A549 (cell line): ENCODE results near the gene SLC66A2. TPM values are rescaled to one million over a fixed set of nuclear protein-coding genes. Genes with fewer than 3 reads are reported as not detected.

Source experiments
- ATAC-seq, 2 experiments: fragments of 200-7000 bp in 1 of 2; fragments of >200 bp in 1 of 2; cut with Nextera tagmentation in 1 of 2; cut with Tn5 transposase in 1 of 2; 3 replicates each; pipeline versions ENCODE4 v1.8.0 to v1.9.1; 2018 to 2020; ENCODE audit warnings: mild to moderate bottlenecking in 1 of 2, moderate library complexity in 1 of 2
- CTCF ChIA-PET: fragments of 300-600 bp; sonication (Branson Sonifier 250); formaldehyde crosslinking; extraction: SDS; loops from one replicate; lab custom pipeline; 2021; ENCODE audit warnings: antibody characterized with exemption, inconsistent platforms; lab: Yijun Ruan, JAX
- POLR2A ChIA-PET: fragments of 350-600 bp; formaldehyde crosslinking; extraction: SDS; loops from one replicate; lab custom pipeline; 2021; ENCODE audit warnings: antibody characterized with exemption, inconsistent platforms; lab: Yijun Ruan, JAX
- DNase-seq, 2 experiments: peaks; one replicate each; pipeline versions ENCODE4 v3.0.0 to v3.0.0-alpha.2; 2011 to 2016; ENCODE audit warnings: low read depth in 1 of 2, low spot score in 1 of 2
- FAIRE-seq: peaks from 2 replicates; lab custom pipeline; 2011; peaks lifted over from hg19 to GRCh38; lab: Jason Lieb, UNC
- H3K27ac ChIP-seq, 2 experiments: fragments of >200 bp; sonication (Bioruptor Twin); formaldehyde crosslinking; 3 replicates each; pipeline ENCODE4 v1.5.1; 2016 to 2017
- H3K4me1 ChIP-seq: fragments of >200 bp; sonication (Bioruptor Twin); formaldehyde crosslinking; 3 replicates; pipeline ENCODE4 v1.6.1; 2016
- H3K4me2 ChIP-seq: fragments of >200 bp; sonication (Bioruptor Twin); formaldehyde crosslinking; 3 replicates; pipeline ENCODE4 v1.6.1; 2016
- H3K4me3 ChIP-seq: fragments of >200 bp; sonication (Bioruptor Twin); formaldehyde crosslinking; 3 replicates; pipeline ENCODE4 v1.5.1; 2016
- H3K9me3 ChIP-seq: fragments of >200 bp; sonication (Bioruptor Twin); formaldehyde crosslinking; 3 replicates; pipeline ENCODE4 v1.6.1; 2016
- BCL3 ChIP-seq: fragments of >200 bp; sonication (Bioruptor Twin); formaldehyde crosslinking; IDR thresholded peaks from 3 replicates; pipeline ENCODE4 v1.6.1; 2016
- EHMT2 ChIP-seq: fragments of 200-600 bp; sonication (generic); IDR thresholded peaks from 2 replicates; pipeline ENCODE4 v1.6.1; 2016; ENCODE audit warnings: antibody characterized with exemption, low read depth, mild to moderate bottlenecking, moderate library complexity
- HOXA7 ChIP-seq: fragments of 250-450 bp; sonication (Bioruptor Pico); IDR thresholded peaks from 2 replicates; pipeline ENCODE4 v1.5.0; 2020; ENCODE audit warnings: mild to moderate bottlenecking, moderate library complexity
- HOXB13 ChIP-seq: fragments of 250-450 bp; sonication (Bioruptor Pico); IDR thresholded peaks from 2 replicates; pipeline ENCODE4 v1.5.0; 2020; ENCODE audit warnings: low read depth, mild to moderate bottlenecking, moderate library complexity
- KDM5A ChIP-seq: fragments of 200-600 bp; sonication (generic); IDR thresholded peaks from 2 replicates; pipeline ENCODE4 v1.6.1; 2016; ENCODE audit warnings: antibody characterized with exemption, mild to moderate bottlenecking
- MAFK ChIP-seq: fragments of 450-650 bp; IDR thresholded peaks from 2 replicates; pipeline ENCODE4 v1.6.1; 2014; ENCODE audit not compliant: partially characterized antibody
- PBX3 ChIP-seq: IDR thresholded peaks from 2 replicates; pipeline ENCODE4 v1.6.1; 2012
- RAD21 ChIP-seq, 2 experiments: fragments of >200 bp in 1 of 2; sonication (Bioruptor Twin) in 1 of 2; formaldehyde crosslinking in 1 of 2; IDR thresholded peaks in 1 of 2; conservative IDR thresholded peaks in 1 of 2; 2 replicates in 1 of 2; 3 replicates in 1 of 2; pipeline ENCODE4 v1.6.1; 2012 to 2018; ENCODE audit warnings: inconsistent platforms in 1 of 2
- RARB ChIP-seq: fragments of 250-450 bp; sonication (Bioruptor Pico); IDR thresholded peaks from 2 replicates; pipeline ENCODE4 v1.8.0; 2021; ENCODE audit warnings: mild to moderate bottlenecking, moderate library complexity
- TFCP2L1 ChIP-seq: fragments of 250-450 bp; sonication (Bioruptor Pico); IDR thresholded peaks from 2 replicates; pipeline ENCODE4 v1.5.0; 2021; ENCODE audit warnings: mild to moderate bottlenecking
- USF2 ChIP-seq: fragments of 450-650 bp; IDR thresholded peaks from 2 replicates; pipeline ENCODE4 v1.6.1; 2014; ENCODE audit warnings: antibody characterized with exemption
- WGBS: methylation state at CpG from one replicate; pipeline ENCODE4 v1.1.6; 2017; ENCODE audit errors: missing lambda C conversion rate; 5-methylcytosine and 5-hydroxymethylcytosine counted together
- polyA plus RNA-seq, 4 experiments: library from polyadenylated mRNA; depleted of rRNA in 3 of 4; stranded (reverse); fragments of >200 nt; fragmentation: RNase III in 1 of 4; extraction: RNeasy Plus Mini Kit Qiagen cat#74134 plus additional on column Dnase treatment in 1 of 4; gene quantifications; 2 replicates in 3 of 4; 3 replicates in 1 of 4; pipeline ENCODE4 v1.2.3, GENCODE V29; 2011 to 2017

Gene SLC66A2
- polyA plus RNA-seq, 2 of the 4 experiments (the other 2 are of a cell fraction): 4.8 to 11.5 TPM

- FAIRE-seq: no peak
Measured at GRCh38 chr18:79888016-79888415, 63.4 kb downstream of the SLC66A2 start.

GRCh38 chr18:79887181-79888000 lies 64.1 kb downstream of the SLC66A2 start:
- H3K4me1 ChIP-seq: no peaks in the 10 kb centered on the region
- ATAC-seq (no peak), DNase-seq (no peak), FAIRE-seq (no peak)
- H3K27ac ChIP-seq: no peak overlapping the region
- peaks cover 10% of the 10 kb centered on the region; the same call in 1 of the 3 replicates for H3K9me3 ChIP-seq
- POLR2A ChIA-PET: no interaction called here
- CTCF ChIA-PET: no interaction called here
- TF ChIP-seq EHMT2: no peak
- no peak for TF ChIP-seq RAD21 (conservative IDR thresholded peaks at IDR 0.05 in 1 of 2, IDR thresholded peaks at IDR 0.05 in 1 of 2)
- no peak for TF ChIP-seq PBX3
- no peak for TF ChIP-seq MAFK
- whole genome bisulfite sequencing: 45% methylated on average over 11 of the region's 30 CpGs
- no peak overlapping the region for H3K4me3 ChIP-seq
- no peak overlapping the region for H3K4me2 ChIP-seq

More at GRCh38 chr18:79888016-79888415, 63.4 kb downstream of the SLC66A2 start:
- H3K4me3 ChIP-seq: no peak overlapping the region
- peaks cover 10% of the 10 kb centered on the region; the same call in 1 of the 3 replicates for H3K9me3 ChIP-seq
- 20% methylated on average over 1 of the region's 16 CpGs for WGBS
- no peaks in the 10 kb centered on the region for H3K4me1 ChIP-seq
- TF ChIP-seq HOXB13 (no peak), BCL3 (no peak), TFCP2L1 (CRISPR knock-in tag) (no peak), USF2 (no peak)
- ChIA-PET CTCF (no interaction called here), POLR2A (no interaction called here)
- no peak overlapping the region for H3K4me2 ChIP-seq
- DNase-seq (no peak), ATAC-seq (no peak)
- no peak overlapping the region for H3K27ac ChIP-seq

GRCh38 chr18:79884963-79885728 lies 66.3 kb downstream of the SLC66A2 start:
- POLR2A ChIA-PET: no interaction called here
- WGBS: 57% methylated on average over 11 of the region's 25 CpGs
- CTCF ChIA-PET: no interaction called here
- no peaks in the 10 kb centered on the region for H3K4me1 ChIP-seq
- H3K27ac ChIP-seq: no peak overlapping the region
- 0 out of 3 replicates have a peak, but pooled peaks cover 5% of the 10 kb centered on the region for H3K9me3 ChIP-seq
- no peak overlapping the region for H3K4me3 ChIP-seq
- no peak for TF ChIP-seq KDM5A
- no peak for TF ChIP-seq HOXA7 (CRISPR knock-in tag)
- TF ChIP-seq USF2: no peak
- no peak for TF ChIP-seq BCL3
- no peak for TF ChIP-seq RARB (CRISPR knock-in tag)
- FAIRE-seq (no peak), DNase-seq (no peak), ATAC-seq (no peak)
- no peak overlapping the region for H3K4me2 ChIP-seq
